Neural cell (in vitro differentiated cells): ENCODE data around the gene PPARGC1A. TPM values are rescaled to one million over a fixed set of nuclear protein-coding genes. Genes with fewer than 3 reads are reported as not detected.

ENCODE experiments used
- H2AFZ ChIP-seq: fragments of 200-600, 300-800 bp; sonication (generic), shearing (Covaris generic); 2 replicates; pipeline ENCODE4 v1.6.0; 2014; ENCODE audit warnings: low read depth, mild to moderate bottlenecking, antibody characterized with exemption, low read length, moderate library complexity
- H3F3A ChIP-seq: fragments of 200-600 bp; shearing (Covaris generic); 2 replicates; pipeline ENCODE4 v1.6.1; 2016; ENCODE audit warnings: mild to moderate bottlenecking, moderate library complexity, mixed read lengths, antibody characterized with exemption, low read length; ENCODE audit not compliant: insufficient read depth, poor library complexity, severe bottlenecking
- H3K27ac ChIP-seq: fragments of 200-600, 300-800 bp; sonication (generic), shearing (Covaris generic); 2 replicates; pipeline ENCODE4 v1.5.1; 2014; ENCODE audit warnings: mild to moderate bottlenecking, low read length, moderate library complexity
- H3K27me3 ChIP-seq: fragments of 300-800, 200-600 bp; sonication (generic), shearing (Covaris generic); 2 replicates; pipeline ENCODE4 v1.6.0; 2014; ENCODE audit warnings: mild to moderate bottlenecking, low read depth, low read length, moderate library complexity; ENCODE audit not compliant: insufficient read depth
- H3K36me3 ChIP-seq: fragments of 300-800, 200-600 bp; sonication (generic), shearing (Covaris generic); 2 replicates; pipeline ENCODE4 v1.5.1; 2014; ENCODE audit warnings: mild to moderate bottlenecking, antibody characterized with exemption, low read length, moderate library complexity; ENCODE audit not compliant: insufficient read depth
- H3K4me2 ChIP-seq: fragments of 300-800, 200-600 bp; sonication (generic), shearing (Covaris generic); 2 replicates; pipeline ENCODE4 v1.6.0; 2014; ENCODE audit warnings: mild to moderate bottlenecking, low read length
- H3K4me3 ChIP-seq: fragments of 300-800, 200-600 bp; sonication (generic), shearing (Covaris generic); 2 replicates; pipeline ENCODE4 v1.5.1; 2014; ENCODE audit warnings: mild to moderate bottlenecking, low read length, moderate library complexity
- H3K79me2 ChIP-seq: fragments of 200-600 bp; shearing (Covaris generic); replicated peaks from 2 replicates; pipeline ENCODE4 v1.6.0; 2014; ENCODE audit warnings: mild to moderate bottlenecking, low read length, moderate library complexity; ENCODE audit not compliant: insufficient read depth
- H3K9ac ChIP-seq: fragments of 300-800, 200-600 bp; sonication (generic), shearing (Covaris generic); 2 replicates; pipeline ENCODE4 v1.6.1; 2016; ENCODE audit warnings: mild to moderate bottlenecking, low read length, mixed read lengths
- H3K9me2 ChIP-seq: fragments of 200-600 bp; shearing (Covaris generic); 2 replicates; pipeline ENCODE4 v1.6.1; 2016; ENCODE audit warnings: mild to moderate bottlenecking, low read length, mixed read lengths; ENCODE audit not compliant: insufficient read depth
- H3K9me3 ChIP-seq: fragments of 200-600, 300-800 bp; sonication (generic), shearing (Covaris generic); 2 replicates; pipeline ENCODE4 v1.6.1; 2016; ENCODE audit warnings: mild to moderate bottlenecking, mixed run types, low read length, moderate library complexity, mixed read lengths
- H4K20me1 ChIP-seq: fragments of 200-600 bp; shearing (Covaris generic); 2 replicates; pipeline ENCODE4 v1.6.1; 2016; ENCODE audit warnings: mild to moderate bottlenecking, mixed run types; ENCODE audit not compliant: insufficient read depth
- EP300 ChIP-seq: fragments of 450-650 bp; conservative IDR thresholded peaks from 2 replicates; pipeline ENCODE4 v1.6.1; 2014; ENCODE audit warnings: antibody characterized with exemption, mild to moderate bottlenecking, moderate library complexity; ENCODE audit not compliant: poor library complexity, severe bottlenecking
- EZH2 ChIP-seq: fragments of 200-600, 300-800 bp; shearing (Covaris generic), sonication (generic); IDR thresholded peaks from 2 replicates; pipeline ENCODE4 v1.6.1; 2014; ENCODE audit warnings: antibody characterized with exemption, low read length, borderline replicate concordance, mild to moderate bottlenecking; ENCODE audit not compliant: insufficient read depth, poor library complexity, severe bottlenecking
- MXI1 ChIP-seq: fragments of 450-650 bp; conservative IDR thresholded peaks from 2 replicates; pipeline ENCODE4 v1.6.1; 2014; ENCODE audit warnings: antibody characterized with exemption, mild to moderate bottlenecking; ENCODE audit not compliant: poor library complexity, severe bottlenecking
- POLR2AphosphoS5 ChIP-seq: IDR thresholded peaks from 2 replicates; pipeline ENCODE4 v1.6.1; 2012
- RAD21 ChIP-seq: fragments of 450-650 bp; conservative IDR thresholded peaks from 2 replicates; pipeline ENCODE4 v1.6.1; 2014; ENCODE audit warnings: antibody characterized with exemption, mild to moderate bottlenecking, moderate library complexity
- SMC3 ChIP-seq: fragments of 450-650 bp; conservative IDR thresholded peaks from 2 replicates; pipeline ENCODE4 v1.6.1; 2014; ENCODE audit warnings: antibody characterized with exemption, mild to moderate bottlenecking, moderate library complexity; ENCODE audit not compliant: poor library complexity
- TAF1 ChIP-seq: IDR thresholded peaks from 2 replicates; pipeline ENCODE4 v1.6.1; 2012; ENCODE audit warnings: low read depth
- polyA plus RNA-seq: library from polyadenylated mRNA; depleted of rRNA; stranded (reverse); fragments of >200 nt; gene quantifications from 2 replicates; pipeline ENCODE4 v1.2.3, GENCODE V29; 2014
- TF ChIP-seq, protein P1 (sequence below): fragments of 450-650 bp; IDR thresholded peaks from 2 replicates; pipeline ENCODE4 v1.5.1; 2014; ENCODE audit warnings: antibody characterized with exemption, mild to moderate bottlenecking, moderate library complexity; ENCODE audit not compliant: poor library complexity, severe bottlenecking
- TF ChIP-seq, protein P2 (sequence below): IDR thresholded peaks from 2 replicates; pipeline ENCODE4 v1.6.1; 2012; ENCODE audit warnings: borderline replicate concordance

Gene PPARGC1A
- polyA plus RNA-seq, 1 donor from 2014 or later = 7.2 TPM

DNA sequence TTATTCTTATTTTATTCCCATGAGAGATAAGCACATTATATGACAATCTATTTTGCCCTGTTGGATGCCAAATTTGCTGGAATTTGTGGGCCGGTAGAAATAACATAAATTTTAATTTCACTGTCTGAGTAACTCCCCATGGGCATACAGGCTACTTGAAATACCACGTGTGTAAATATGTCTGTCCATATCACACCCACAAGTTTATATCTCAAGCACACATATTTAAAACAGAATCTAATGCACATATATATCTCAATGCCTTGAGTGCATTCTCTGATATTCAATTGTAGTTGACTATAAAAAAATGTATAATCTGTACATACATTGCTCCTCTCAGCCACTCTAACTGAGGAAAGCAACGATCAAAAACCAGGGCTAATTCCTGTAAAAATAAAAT lies 51.2 kb downstream of the PPARGC1A start:
- no peaks in the 10 kb centered on the region for H3K27me3 ChIP-seq
- no peaks in the 10 kb centered on the region for H3K9me2 ChIP-seq
- no peak overlapping the region for H3K27ac ChIP-seq
- no peaks in the 10 kb centered on the region for H3F3A ChIP-seq
- TF ChIP-seq EP300 = no peak
- TF ChIP-seq POLR2AphosphoS5 = no peak
- TF ChIP-seq, protein P1, sequence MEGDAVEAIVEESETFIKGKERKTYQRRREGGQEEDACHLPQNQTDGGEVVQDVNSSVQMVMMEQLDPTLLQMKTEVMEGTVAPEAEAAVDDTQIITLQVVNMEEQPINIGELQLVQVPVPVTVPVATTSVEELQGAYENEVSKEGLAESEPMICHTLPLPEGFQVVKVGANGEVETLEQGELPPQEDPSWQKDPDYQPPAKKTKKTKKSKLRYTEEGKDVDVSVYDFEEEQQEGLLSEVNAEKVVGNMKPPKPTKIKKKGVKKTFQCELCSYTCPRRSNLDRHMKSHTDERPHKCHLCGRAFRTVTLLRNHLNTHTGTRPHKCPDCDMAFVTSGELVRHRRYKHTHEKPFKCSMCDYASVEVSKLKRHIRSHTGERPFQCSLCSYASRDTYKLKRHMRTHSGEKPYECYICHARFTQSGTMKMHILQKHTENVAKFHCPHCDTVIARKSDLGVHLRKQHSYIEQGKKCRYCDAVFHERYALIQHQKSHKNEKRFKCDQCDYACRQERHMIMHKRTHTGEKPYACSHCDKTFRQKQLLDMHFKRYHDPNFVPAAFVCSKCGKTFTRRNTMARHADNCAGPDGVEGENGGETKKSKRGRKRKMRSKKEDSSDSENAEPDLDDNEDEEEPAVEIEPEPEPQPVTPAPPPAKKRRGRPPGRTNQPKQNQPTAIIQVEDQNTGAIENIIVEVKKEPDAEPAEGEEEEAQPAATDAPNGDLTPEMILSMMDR = no peak
- no peak for TF ChIP-seq EZH2
- TF ChIP-seq SMC3 = no peak
- TF ChIP-seq TAF1 = no peak
- TF ChIP-seq MXI1 = no peak
- TF ChIP-seq, protein P2, sequence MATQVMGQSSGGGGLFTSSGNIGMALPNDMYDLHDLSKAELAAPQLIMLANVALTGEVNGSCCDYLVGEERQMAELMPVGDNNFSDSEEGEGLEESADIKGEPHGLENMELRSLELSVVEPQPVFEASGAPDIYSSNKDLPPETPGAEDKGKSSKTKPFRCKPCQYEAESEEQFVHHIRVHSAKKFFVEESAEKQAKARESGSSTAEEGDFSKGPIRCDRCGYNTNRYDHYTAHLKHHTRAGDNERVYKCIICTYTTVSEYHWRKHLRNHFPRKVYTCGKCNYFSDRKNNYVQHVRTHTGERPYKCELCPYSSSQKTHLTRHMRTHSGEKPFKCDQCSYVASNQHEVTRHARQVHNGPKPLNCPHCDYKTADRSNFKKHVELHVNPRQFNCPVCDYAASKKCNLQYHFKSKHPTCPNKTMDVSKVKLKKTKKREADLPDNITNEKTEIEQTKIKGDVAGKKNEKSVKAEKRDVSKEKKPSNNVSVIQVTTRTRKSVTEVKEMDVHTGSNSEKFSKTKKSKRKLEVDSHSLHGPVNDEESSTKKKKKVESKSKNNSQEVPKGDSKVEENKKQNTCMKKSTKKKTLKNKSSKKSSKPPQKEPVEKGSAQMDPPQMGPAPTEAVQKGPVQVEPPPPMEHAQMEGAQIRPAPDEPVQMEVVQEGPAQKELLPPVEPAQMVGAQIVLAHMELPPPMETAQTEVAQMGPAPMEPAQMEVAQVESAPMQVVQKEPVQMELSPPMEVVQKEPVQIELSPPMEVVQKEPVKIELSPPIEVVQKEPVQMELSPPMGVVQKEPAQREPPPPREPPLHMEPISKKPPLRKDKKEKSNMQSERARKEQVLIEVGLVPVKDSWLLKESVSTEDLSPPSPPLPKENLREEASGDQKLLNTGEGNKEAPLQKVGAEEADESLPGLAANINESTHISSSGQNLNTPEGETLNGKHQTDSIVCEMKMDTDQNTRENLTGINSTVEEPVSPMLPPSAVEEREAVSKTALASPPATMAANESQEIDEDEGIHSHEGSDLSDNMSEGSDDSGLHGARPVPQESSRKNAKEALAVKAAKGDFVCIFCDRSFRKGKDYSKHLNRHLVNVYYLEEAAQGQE = no peak
- TF ChIP-seq RAD21 = no peak
- H3K4me3 ChIP-seq = no peak overlapping the region
- no peaks in the 10 kb centered on the region for H3K9me3 ChIP-seq
- no peaks in the 10 kb centered on the region for H3K36me3 ChIP-seq
- no peaks in the 10 kb centered on the region for H3K79me2 ChIP-seq
- H3K9ac ChIP-seq = no peak overlapping the region
- no peaks in the 10 kb centered on the region for H4K20me1 ChIP-seq
- no peak overlapping the region for H3K4me2 ChIP-seq
- no peak overlapping the region for H2AFZ ChIP-seq

DNA sequence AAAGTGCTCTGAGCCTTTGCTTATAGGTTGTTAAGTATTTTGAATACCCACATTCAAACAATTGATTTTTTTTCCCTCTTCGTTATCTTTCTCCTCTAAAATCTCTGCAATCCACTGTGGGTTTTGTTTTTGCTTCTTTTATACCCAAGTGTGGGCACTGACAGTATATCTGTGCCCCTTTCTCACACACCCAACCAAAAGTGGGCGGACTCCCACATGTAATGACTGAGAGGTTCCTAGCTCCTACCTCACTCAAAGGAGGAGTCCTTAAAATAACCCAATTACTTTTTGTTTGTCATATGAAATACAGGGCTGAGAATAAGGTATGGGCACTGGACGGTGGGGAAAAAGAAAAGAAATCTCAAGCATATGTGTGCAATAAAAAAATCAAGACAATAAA lies 51.7 kb downstream of the PPARGC1A start:
- H3F3A ChIP-seq = no peaks in the 10 kb centered on the region
- no peak overlapping the region for H3K9ac ChIP-seq
- H2AFZ ChIP-seq = no peak overlapping the region
- no peaks in the 10 kb centered on the region for H3K9me2 ChIP-seq
- no peak overlapping the region for H3K4me3 ChIP-seq
- no peaks in the 10 kb centered on the region for H4K20me1 ChIP-seq
- H3K79me2 ChIP-seq = no peaks in the 10 kb centered on the region
- TF ChIP-seq MXI1 (no peak), POLR2AphosphoS5 (no peak), EZH2 (no peak), SMC3 (no peak), RAD21 (no peak), EP300 (no peak), TAF1 (no peak)
- TF ChIP-seq, protein P2 = no peak
- TF ChIP-seq, protein P1 = no peak
- H3K27me3 ChIP-seq = no peaks in the 10 kb centered on the region
- no peak overlapping the region for H3K27ac ChIP-seq
- no peaks in the 10 kb centered on the region for H3K36me3 ChIP-seq
- no peaks in the 10 kb centered on the region for H3K9me3 ChIP-seq
- H3K4me2 ChIP-seq = no peak overlapping the region
